Gastroesophageal sphincter (tissue), 3 donors: Measurements from ENCODE around the gene CARD14.

Experiments used
- POLR2A ChIP-seq, 2 donors: fragments of 450-650 bp; IDR thresholded peaks; one replicate each; pipeline ENCODE4 v1.6.1; 2017; ENCODE audit warnings: antibody characterized with exemption in 2 of 2, mild to moderate bottlenecking in 2 of 2, moderate library complexity in 1 of 2
- POLR2AphosphoS5 ChIP-seq: sonication (generic); formaldehyde crosslinking; IDR thresholded peaks from one replicate; pipeline ENCODE4 v1.6.1; 2017; ENCODE audit warnings: antibody characterized with exemption
- TF ChIP-seq, protein P1 (sequence below), 4 experiments: fragments of 200-600 bp in 2 of 4; fragments of 450-650 bp in 2 of 4; sonication (generic) in 1 of 4; IDR thresholded peaks; one replicate each; pipeline ENCODE4 v1.5.1; 2017 to 2019; ENCODE audit warnings: antibody characterized with exemption in 4 of 4, mild to moderate bottlenecking in 2 of 4, moderate library complexity in 2 of 4

GRCh38 chr17:80227666-80228065, 57.8 kb downstream of the CARD14 start:
- TF ChIP-seq POLR2A (IDR thresholded peaks at IDR 0.05) = no peak
- TF ChIP-seq, protein P1, sequence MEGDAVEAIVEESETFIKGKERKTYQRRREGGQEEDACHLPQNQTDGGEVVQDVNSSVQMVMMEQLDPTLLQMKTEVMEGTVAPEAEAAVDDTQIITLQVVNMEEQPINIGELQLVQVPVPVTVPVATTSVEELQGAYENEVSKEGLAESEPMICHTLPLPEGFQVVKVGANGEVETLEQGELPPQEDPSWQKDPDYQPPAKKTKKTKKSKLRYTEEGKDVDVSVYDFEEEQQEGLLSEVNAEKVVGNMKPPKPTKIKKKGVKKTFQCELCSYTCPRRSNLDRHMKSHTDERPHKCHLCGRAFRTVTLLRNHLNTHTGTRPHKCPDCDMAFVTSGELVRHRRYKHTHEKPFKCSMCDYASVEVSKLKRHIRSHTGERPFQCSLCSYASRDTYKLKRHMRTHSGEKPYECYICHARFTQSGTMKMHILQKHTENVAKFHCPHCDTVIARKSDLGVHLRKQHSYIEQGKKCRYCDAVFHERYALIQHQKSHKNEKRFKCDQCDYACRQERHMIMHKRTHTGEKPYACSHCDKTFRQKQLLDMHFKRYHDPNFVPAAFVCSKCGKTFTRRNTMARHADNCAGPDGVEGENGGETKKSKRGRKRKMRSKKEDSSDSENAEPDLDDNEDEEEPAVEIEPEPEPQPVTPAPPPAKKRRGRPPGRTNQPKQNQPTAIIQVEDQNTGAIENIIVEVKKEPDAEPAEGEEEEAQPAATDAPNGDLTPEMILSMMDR (IDR thresholded peaks at IDR 0.05) = no peak
- no peak for TF ChIP-seq POLR2AphosphoS5
